Lung (tissue), 12 donors: ENCODE results near the gene SLC35C1. TPM values are rescaled to one million over a fixed set of nuclear protein-coding genes. Genes with fewer than 3 reads are reported as not detected.
"Not testable (repeated sequence)": the region's sequence is repeated elsewhere in the genome, so short reads cannot be mapped to it uniquely, and the experiment has no call there.

Source experiments
- ATAC-seq: fragments of 200-7000 bp; cut with Tn5 transposase; one replicate; pipeline ENCODE4 v1.9.1; 2020; ENCODE audit warnings: moderate number of reproducible peaks; ENCODE audit not compliant: insufficient read depth, low FRiP score
- DNase-seq, 3 donors: peaks; one replicate each; pipeline ENCODE4 v3.0.0-alpha.2; 2013 to 2017
- H3K27ac ChIP-seq, 2 donors: one replicate each; pipeline ENCODE4 v1.5.1; 2013; ENCODE audit warnings: mild to moderate bottlenecking in 2 of 2, moderate library complexity in 2 of 2, control low read depth in 1 of 2, inconsistent platforms in 1 of 2, low read depth in 1 of 2, low read length in 1 of 2
- H3K27me3 ChIP-seq, 3 donors: one replicate each; pipeline ENCODE4 v1.5.1; 2013; ENCODE audit warnings: low read length in 2 of 3; ENCODE audit not compliant: control insufficient read depth in 3 of 3, insufficient read depth in 3 of 3
- H3K36me3 ChIP-seq, 4 donors: one replicate each; pipeline ENCODE4 v1.5.1; 2013; ENCODE audit warnings: low read length in 4 of 4, mild to moderate bottlenecking in 1 of 4, moderate library complexity in 1 of 4; ENCODE audit not compliant: control insufficient read depth in 4 of 4, insufficient read depth in 4 of 4
- H3K4me1 ChIP-seq, 5 donors: one replicate each; pipeline ENCODE4 v1.5.1; 2013; ENCODE audit warnings: low read length in 5 of 5, mild to moderate bottlenecking in 2 of 5, moderate library complexity in 1 of 5; ENCODE audit not compliant: control insufficient read depth in 5 of 5, insufficient read depth in 5 of 5
- H3K4me3 ChIP-seq: one replicate; pipeline ENCODE4 v1.5.1; 2013; ENCODE audit warnings: mild to moderate bottlenecking, control low read depth, moderate library complexity
- H3K9ac ChIP-seq, 2 donors: one replicate each; pipeline ENCODE4 v1.5.1; 2013; ENCODE audit warnings: low read length in 2 of 2, control low read depth in 1 of 2; ENCODE audit not compliant: insufficient read depth in 1 of 2
- H3K9me3 ChIP-seq, 4 donors: one replicate each; pipeline ENCODE4 v1.5.1; 2013; ENCODE audit warnings: low read length in 3 of 4, mild to moderate bottlenecking in 1 of 4, moderate library complexity in 1 of 4; ENCODE audit not compliant: control insufficient read depth in 4 of 4, insufficient read depth in 3 of 4
- CTCF ChIP-seq: IDR thresholded peaks from 2 replicates; pipeline ENCODE4 v1.5.1; 2012; ENCODE audit warnings: mild to moderate bottlenecking; ENCODE audit errors: control extremely low read depth, extremely low read depth
- WGBS, 2 donors: extraction: QIAGEN DNeasy Blood & Tissue Kit; methylation state at CpG; one replicate each; pipeline ENCODE4 v1.1.7; 2013; 5-methylcytosine and 5-hydroxymethylcytosine counted together
- polyA plus RNA-seq, 2 donors: library from polyadenylated mRNA; stranded (reverse); fragments of 200-250 nt; gene quantifications; one replicate each; pipeline ENCODE4 v1.2.1, GENCODE V29; 2013
- total RNA-seq, 2 donors: library from RNA; depleted of rRNA in 1 of 2; stranded (reverse); fragments of >200 nt in 1 of 2; gene quantifications; one replicate each; pipeline ENCODE4 v1.2.1, GENCODE V29; 2014 to 2021
- donor health status: control.
- donor health status: control.
- donor health status: Bipolar disorder and iron deficiency.
- donor health status: healthy.
- donor health status: DM: yes; HTN: yes; CAD: no.

The SLC35C1 gene
- total and polyA plus RNA-seq, 4 donors, result 5.4 to 35.9 (median 24.1) TPM

DNA sequence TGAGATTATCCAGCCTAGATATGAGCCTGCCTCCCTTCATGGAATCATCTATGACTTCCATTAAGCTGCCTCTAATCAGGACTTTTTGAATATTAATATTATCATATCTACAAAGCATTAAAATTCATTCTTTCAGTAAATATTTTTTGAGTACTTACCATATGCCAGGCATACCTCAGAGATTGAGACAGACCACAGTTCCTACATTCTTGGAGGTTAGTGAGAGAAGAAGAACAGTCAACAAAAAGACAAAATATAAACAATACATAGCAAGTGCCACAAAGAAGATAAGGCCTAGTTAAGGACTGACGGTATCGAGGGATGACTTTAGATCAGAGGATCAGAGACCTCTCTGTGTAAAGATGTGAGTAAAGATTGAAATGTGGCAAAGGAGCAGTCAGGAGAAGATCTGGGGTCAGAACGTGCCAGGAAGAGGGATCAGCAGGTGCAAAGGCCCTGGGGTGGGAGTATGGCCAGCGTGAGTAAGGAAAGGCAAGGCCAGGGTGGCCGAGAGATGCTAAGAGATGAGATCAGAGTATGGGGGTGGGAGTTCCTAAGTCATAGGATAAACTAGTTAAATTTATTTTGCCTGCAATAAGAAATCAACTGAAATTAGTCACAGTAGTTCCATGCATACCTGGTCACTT lies 15.4 kb downstream of the SLC35C1 start:
- ATAC-seq (no peak), DNase-seq (no peak)
- H3K36me3 ChIP-seq, result no peaks in the 10 kb centered on the region
- peaks cover 0 to 9% (median 0%) of the 10 kb centered on the region in 5 donors for H3K4me1 ChIP-seq
- no peaks in the 10 kb centered on the region for H3K27me3 ChIP-seq
- H3K27ac ChIP-seq, result no peak overlapping the region
- no peak for TF ChIP-seq CTCF
- H3K9me3 ChIP-seq, result no peaks in the 10 kb centered on the region
- H3K4me3 ChIP-seq, result no peak overlapping the region
- 89 to 94% methylated on average over 5 of the region's 5 CpGs for WGBS, 2 donors
- no peak overlapping the region for H3K9ac ChIP-seq

DNA sequence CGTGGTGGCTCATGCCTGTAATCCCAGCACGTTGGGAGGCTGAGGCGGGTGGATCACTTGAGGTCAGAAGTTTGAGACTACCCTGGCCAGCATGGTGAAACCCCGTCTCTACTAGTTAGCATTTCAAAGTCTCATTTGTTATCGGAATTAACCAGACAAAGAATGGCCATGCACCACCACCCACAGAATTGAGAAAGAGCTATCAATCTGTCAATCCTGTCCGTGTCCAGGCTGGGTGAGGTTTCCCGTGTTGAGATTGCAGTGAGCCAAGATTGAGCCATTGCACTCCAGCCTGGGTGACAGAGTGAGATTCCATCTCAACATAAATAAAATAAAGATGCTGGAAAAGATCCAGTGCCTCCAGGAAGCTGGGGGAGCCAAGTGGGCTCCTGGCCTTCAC lies 21.5 kb downstream of the SLC35C1 start:
- DNase-seq, H3K4me1 ChIP-seq, H3K36me3 ChIP-seq, H3K27ac ChIP-seq, ATAC-seq, H3K27me3 ChIP-seq, H3K4me3 ChIP-seq, H3K9me3 ChIP-seq, H3K9ac ChIP-seq: not testable (repeated sequence)
- WGBS, 2 donors, result 36 to 44% methylated on average over 7 of the region's 7 CpGs

DNA sequence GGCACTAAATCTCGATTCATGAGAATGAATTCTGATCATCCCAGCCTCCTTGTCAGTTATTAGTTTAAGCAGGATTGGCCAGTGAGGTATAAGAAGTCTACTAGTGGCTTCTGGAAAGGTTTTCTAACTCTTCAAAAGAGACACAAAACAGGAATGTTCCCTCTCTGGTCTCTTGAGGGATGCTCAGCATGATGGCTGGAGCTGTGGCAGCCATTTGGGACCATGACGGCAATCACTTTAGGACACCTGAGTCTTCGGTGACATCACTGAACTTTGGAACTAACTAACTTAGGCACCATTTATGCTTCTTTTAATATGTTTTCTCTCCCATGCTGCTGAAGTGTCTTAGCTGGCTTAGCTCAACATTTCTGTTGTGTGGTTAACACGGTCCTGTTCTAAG lies 22.2 kb downstream of the SLC35C1 start:
- no peak for TF ChIP-seq CTCF
- Histone ChIP-seq H3K27me3 (no peaks in the 10 kb centered on the region), H3K36me3 (no peaks in the 10 kb centered on the region), H3K4me1 (peaks cover 0 to 9% (median 0%) of the 10 kb centered on the region in 5 donors), H3K4me3 (no peak overlapping the region), H3K9me3 (no peaks in the 10 kb centered on the region), H3K27ac (no peak overlapping the region), H3K9ac (no peak overlapping the region)
- no peak for ATAC-seq
- no peak for DNase-seq
- WGBS, 2 donors, result 97 to 99% methylated on average over 4 of the region's 4 CpGs

GRCh38 chr11:45828996-45829395 lies 24.0 kb downstream of the SLC35C1 start:
- DNase-seq (no peak), ATAC-seq (no peak)
- Histone ChIP-seq H3K27me3 (no peaks in the 10 kb centered on the region), H3K9ac (no peak overlapping the region), H3K4me1 (peaks cover 0 to 1% (median 0%) of the 10 kb centered on the region in 5 donors), H3K27ac (no peak overlapping the region), H3K9me3 (no peaks in the 10 kb centered on the region), H3K4me3 (no peak overlapping the region), H3K36me3 (no peaks in the 10 kb centered on the region)
- TF ChIP-seq CTCF, result no peak
- WGBS, 2 donors, result 60 to 67% methylated on average over 4 of the region's 4 CpGs
